ENCODE results near the gene RTN4RL1. TPM values are rescaled to one million over a fixed set of nuclear protein-coding genes. Genes with fewer than 3 reads are reported as not detected.
A peak's percentile ranks its signal among the peaks of the same experiment; 100 is the strongest.

Gene RTN4RL1
- total RNA-seq: 25.0 TPM

- peak; percentile 80 for DNase-seq
These were observed at the start of gene RTN4RL1 for GRCh38 chr17:2025220-2025621. TSS of gene RTN4RL1 (minus strand) at chr17:2025334. CDS start at chr17:2024865, 469 bp downstream.

- DNase-seq: no peak
These were observed 49.8 kb upstream of the RTN4RL1 start for GRCh38 chr17:2074919-2075318.

- no peak for DNase-seq
These were observed 46.5 kb upstream of the RTN4RL1 start for GRCh38 chr17:2071455-2072281.

GRCh38 chr17:2071024-2071385, 45.9 kb upstream of the RTN4RL1 start:
- DNase-seq: no peak

GRCh38 chr17:2070241-2071023, 45.3 kb upstream of the RTN4RL1 start:
- no peak for DNase-seq

- no peak for DNase-seq
These were observed 43.5 kb upstream of the RTN4RL1 start for GRCh38 chr17:2068519-2069051.

- no peak for DNase-seq
These were observed 42.9 kb upstream of the RTN4RL1 start for GRCh38 chr17:2068031-2068518.

- no peak for DNase-seq
These were observed 42.5 kb upstream of the RTN4RL1 start for GRCh38 chr17:2067608-2068024.

- DNase-seq: no peak
These were observed 42.0 kb upstream of the RTN4RL1 start for GRCh38 chr17:2067048-2067561.

- no peak for DNase-seq
These were observed 40.8 kb upstream of the RTN4RL1 start for GRCh38 chr17:2065949-2066400.

- no peak for DNase-seq
These were observed 40.0 kb upstream of the RTN4RL1 start for GRCh38 chr17:2064980-2065785.

GRCh38 chr17:2064520-2064971, 39.4 kb upstream of the RTN4RL1 start:
- no peak for DNase-seq

- no peak for DNase-seq
These were observed 39.0 kb upstream of the RTN4RL1 start for GRCh38 chr17:2064147-2064489.

- no peak for DNase-seq
These were observed 38.4 kb upstream of the RTN4RL1 start for GRCh38 chr17:2063261-2064146.

GRCh38 chr17:2062571-2063183, 37.5 kb upstream of the RTN4RL1 start:
- no peak for DNase-seq

GRCh38 chr17:2061441-2061958, 36.4 kb upstream of the RTN4RL1 start:
- DNase-seq: no peak

GRCh38 chr17:2060681-2061440, 35.7 kb upstream of the RTN4RL1 start:
- DNase-seq: no peak

- DNase-seq: no peak
These were observed 35.2 kb upstream of the RTN4RL1 start for GRCh38 chr17:2060385-2060658.

GRCh38 chr17:2059547-2060384, 34.6 kb upstream of the RTN4RL1 start:
- DNase-seq: no peak
